Measurements from ENCODE around the gene HOXC4. TPM values are rescaled to one million over a fixed set of nuclear protein-coding genes. Genes with fewer than 3 reads are reported as not detected.

HOXC4 gene
- total RNA-seq, 4 donors from 2014 or later: 0.69 to 5.7 (median 2.7) TPM

DNA sequence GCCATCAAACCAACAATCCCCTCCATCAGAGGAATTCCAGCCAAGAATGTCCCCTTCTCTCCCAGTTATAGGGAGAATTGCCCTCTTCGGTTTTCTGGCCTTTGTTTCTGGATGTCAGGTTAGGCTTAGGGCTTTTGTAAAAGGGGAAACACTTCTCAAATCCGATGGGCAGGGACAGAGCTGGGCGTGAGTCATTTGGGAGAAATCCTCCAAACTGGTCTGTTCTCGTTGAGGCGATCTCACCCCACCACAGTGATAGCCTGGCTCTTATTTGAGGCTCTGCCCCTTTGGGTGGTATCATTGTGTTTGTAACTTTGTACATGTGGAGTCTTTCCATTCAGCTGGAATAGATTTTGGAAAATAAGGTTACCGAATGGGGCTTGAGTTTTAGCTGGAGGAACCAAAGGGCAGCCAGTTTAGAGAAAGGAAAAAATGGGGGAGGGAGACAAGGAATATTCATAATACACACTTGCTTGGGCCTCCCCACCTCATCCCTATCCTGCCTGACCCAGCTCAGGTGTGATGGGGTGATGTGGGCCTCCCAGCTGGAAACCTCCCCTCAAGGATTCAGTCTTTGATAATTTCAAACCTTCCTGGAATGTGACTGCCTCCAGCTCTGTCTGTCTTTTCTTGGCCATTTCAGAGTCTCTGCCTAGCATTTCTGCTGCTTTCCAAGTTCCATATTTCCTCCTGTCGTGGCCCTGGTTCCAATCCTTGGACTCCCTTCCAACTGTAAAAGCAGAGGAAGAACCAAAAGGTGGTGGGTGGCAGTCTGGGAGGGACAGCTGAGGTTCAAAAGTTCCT is 7.5 kb downstream of the HOXC4 start:
- WGBS, 2 donors (ENCODE audit: low coverage in 1 of 2): 74 to 94% methylated on average over 3 of the region's 7 CpGs
- no peak overlapping the region for H3K4me3 ChIP-seq
- no peaks in the 10 kb centered on the region for H3K36me3 ChIP-seq
- no peaks in the 10 kb centered on the region for H3K9me3 ChIP-seq
- H3K27me3 ChIP-seq: peaks cover 8% of the 10 kb centered on the region
- no peak for ATAC-seq
- TF ChIP-seq EP300 (IDR thresholded peaks at IDR 0.05): no peak
- no peak for TF ChIP-seq POLR2AphosphoS5 (IDR thresholded peaks at IDR 0.05)
- TF ChIP-seq POLR2A (IDR thresholded peaks at IDR 0.05): no peak
- TF ChIP-seq, protein P1, sequence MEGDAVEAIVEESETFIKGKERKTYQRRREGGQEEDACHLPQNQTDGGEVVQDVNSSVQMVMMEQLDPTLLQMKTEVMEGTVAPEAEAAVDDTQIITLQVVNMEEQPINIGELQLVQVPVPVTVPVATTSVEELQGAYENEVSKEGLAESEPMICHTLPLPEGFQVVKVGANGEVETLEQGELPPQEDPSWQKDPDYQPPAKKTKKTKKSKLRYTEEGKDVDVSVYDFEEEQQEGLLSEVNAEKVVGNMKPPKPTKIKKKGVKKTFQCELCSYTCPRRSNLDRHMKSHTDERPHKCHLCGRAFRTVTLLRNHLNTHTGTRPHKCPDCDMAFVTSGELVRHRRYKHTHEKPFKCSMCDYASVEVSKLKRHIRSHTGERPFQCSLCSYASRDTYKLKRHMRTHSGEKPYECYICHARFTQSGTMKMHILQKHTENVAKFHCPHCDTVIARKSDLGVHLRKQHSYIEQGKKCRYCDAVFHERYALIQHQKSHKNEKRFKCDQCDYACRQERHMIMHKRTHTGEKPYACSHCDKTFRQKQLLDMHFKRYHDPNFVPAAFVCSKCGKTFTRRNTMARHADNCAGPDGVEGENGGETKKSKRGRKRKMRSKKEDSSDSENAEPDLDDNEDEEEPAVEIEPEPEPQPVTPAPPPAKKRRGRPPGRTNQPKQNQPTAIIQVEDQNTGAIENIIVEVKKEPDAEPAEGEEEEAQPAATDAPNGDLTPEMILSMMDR (IDR thresholded peaks at IDR 0.05): no peak
- peaks cover 0 to 13% (median 0%) of the 10 kb centered on the region in 3 donors for H3K4me1 ChIP-seq
- H3K27ac ChIP-seq: no peak overlapping the region

DNA sequence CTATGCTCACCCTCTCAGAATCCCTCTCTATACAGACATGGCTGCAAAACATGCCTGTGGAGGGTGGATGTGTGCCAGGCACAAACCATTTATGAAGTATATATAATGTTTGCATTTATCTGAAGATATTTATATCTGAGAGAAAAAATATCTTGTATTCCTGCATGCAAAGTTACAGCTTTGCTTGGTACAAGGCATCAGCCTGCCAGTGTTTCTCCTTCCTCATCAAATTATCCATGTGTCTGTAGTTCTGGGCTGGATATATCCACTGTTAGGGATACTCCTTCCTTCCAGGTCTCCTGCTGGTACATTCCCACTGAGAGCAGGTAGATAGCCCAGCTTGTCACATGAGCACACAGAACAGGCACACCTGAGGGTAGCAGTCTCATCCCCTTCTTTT is 12.0 kb downstream of the HOXC4 start:
- Histone ChIP-seq H3K4me1 (peaks cover 0 to 11% (median 0%) of the 10 kb centered on the region in 3 donors), H3K27me3 (peaks cover 8% of the 10 kb centered on the region), H3K9me3 (no peaks in the 10 kb centered on the region), H3K27ac (no peak overlapping the region), H3K36me3 (no peaks in the 10 kb centered on the region), H3K4me3 (no peak overlapping the region)
- TF ChIP-seq POLR2A (IDR thresholded peaks at IDR 0.05): no peak
- TF ChIP-seq, protein P1 (IDR thresholded peaks at IDR 0.05): no peak
- TF ChIP-seq EP300 (IDR thresholded peaks at IDR 0.05): no peak
- no peak for TF ChIP-seq POLR2AphosphoS5 (IDR thresholded peaks at IDR 0.05)
- ATAC-seq: no peak

GRCh38 chr12:54066408-54066807 is 12.8 kb downstream of the HOXC4 start:
- H3K27me3 ChIP-seq: peaks cover 8% of the 10 kb centered on the region
- no peaks in the 10 kb centered on the region for H3K36me3 ChIP-seq
- WGBS, 2 donors (ENCODE audit: low coverage in 1 of 2): 73 to 83% methylated on average over 1 of the region's 1 CpG
- no peak for ATAC-seq
- H3K4me1 ChIP-seq: peaks cover 0 to 11% (median 0%) of the 10 kb centered on the region in 3 donors
- no peak overlapping the region for H3K27ac ChIP-seq
- no peaks in the 10 kb centered on the region for H3K9me3 ChIP-seq
- TF ChIP-seq, protein P1 (IDR thresholded peaks at IDR 0.05): no peak
- TF ChIP-seq POLR2A (IDR thresholded peaks at IDR 0.05) (no peak), EP300 (IDR thresholded peaks at IDR 0.05) (no peak), POLR2AphosphoS5 (IDR thresholded peaks at IDR 0.05) (no peak)
- no peak overlapping the region for H3K4me3 ChIP-seq

GRCh38 chr12:54068418-54069070 is 14.9 kb downstream of the HOXC4 start:
- Histone ChIP-seq H3K4me3 (no peak overlapping the region), H3K27me3 (no peaks in the 10 kb centered on the region), H3K4me1 (peaks cover 0 to 11% (median 0%) of the 10 kb centered on the region in 3 donors), H3K9me3 (no peaks in the 10 kb centered on the region), H3K27ac (no peak overlapping the region), H3K36me3 (no peaks in the 10 kb centered on the region)
- TF ChIP-seq, protein P1 (IDR thresholded peaks at IDR 0.05): no peak
- WGBS, 2 donors (ENCODE audit: low coverage in 1 of 2): 64 to 75% methylated on average over 1 to 2 of the region's 4 CpGs
- no peak for ATAC-seq

DNA sequence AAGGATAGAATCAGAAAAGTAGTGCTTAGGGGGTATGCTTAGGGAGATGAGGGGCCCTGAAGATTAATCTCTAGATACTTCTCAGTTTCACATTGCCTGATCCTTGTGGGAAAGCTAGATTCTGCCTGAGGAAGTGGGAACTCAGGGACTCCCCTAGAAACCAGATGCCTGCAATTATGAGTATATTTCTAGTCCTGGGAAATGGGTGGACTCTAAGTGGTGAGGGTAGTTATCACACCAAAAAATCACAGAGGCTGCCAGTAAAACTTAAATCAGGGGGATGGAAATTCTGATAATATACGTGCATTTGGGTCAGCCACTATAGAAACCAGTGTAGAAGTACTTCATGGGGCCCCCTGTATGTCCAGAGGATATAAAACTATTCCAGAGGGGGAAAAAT is 18.3 kb downstream of the HOXC4 start:
- Histone ChIP-seq H3K27me3 (no peaks in the 10 kb centered on the region), H3K27ac (no peak overlapping the region), H3K4me3 (no peak overlapping the region), H3K4me1 (peaks cover 0 to 29% (median 0%) of the 10 kb centered on the region in 3 donors), H3K9me3 (no peaks in the 10 kb centered on the region), H3K36me3 (no peaks in the 10 kb centered on the region)
- TF ChIP-seq, protein P1 (IDR thresholded peaks at IDR 0.05): no peak
- no peak for TF ChIP-seq POLR2A (IDR thresholded peaks at IDR 0.05)
- TF ChIP-seq POLR2AphosphoS5 (IDR thresholded peaks at IDR 0.05): no peak
- TF ChIP-seq EP300 (IDR thresholded peaks at IDR 0.05): no peak
- ATAC-seq: no peak
- 80 to 100% methylated on average over 1 of the region's 1 CpG for whole genome bisulfite sequencing, 2 donors (ENCODE audit: low coverage in 1 of 2)
